Uterus (tissue), 2 donors: ENCODE measurements around the gene PDE10A.

Source experiments
- CTCF ChIP-seq, 4 experiments: fragments of 200-600 bp in 2 of 4; fragments of 450-650 bp in 2 of 4; sonication (generic) in 2 of 4; IDR thresholded peaks; one replicate each; pipeline ENCODE4 v1.5.1; 2016 to 2019; ENCODE audit warnings: antibody characterized with exemption in 4 of 4, mild to moderate bottlenecking in 2 of 4, moderate library complexity in 1 of 4
- POLR2A ChIP-seq, 2 donors: fragments of 450-650 bp; IDR thresholded peaks; one replicate each; pipeline ENCODE4 v1.6.1; 2016; ENCODE audit warnings: antibody characterized with exemption in 2 of 2, mild to moderate bottlenecking in 1 of 2, moderate library complexity in 1 of 2

- TF ChIP-seq CTCF (IDR thresholded peaks at IDR 0.05) (no peak), POLR2A (IDR thresholded peaks at IDR 0.05) (no peak)
These were observed 62.4 kb downstream of the PDE10A start for GRCh38 chr6:165600606-165601005.
